HG03175 (cell line): ENCODE measurements around the gene FADS3.

Source experiments
- ATAC-seq: cut with Tn5 transposase; IDR thresholded peaks from one replicate; pipeline ENCODE4 v1.9.1; 2021; ENCODE audit warnings: mild to moderate bottlenecking, moderate library complexity; ENCODE audit not compliant: unreplicated experiment

FADS3 gene, protein sequence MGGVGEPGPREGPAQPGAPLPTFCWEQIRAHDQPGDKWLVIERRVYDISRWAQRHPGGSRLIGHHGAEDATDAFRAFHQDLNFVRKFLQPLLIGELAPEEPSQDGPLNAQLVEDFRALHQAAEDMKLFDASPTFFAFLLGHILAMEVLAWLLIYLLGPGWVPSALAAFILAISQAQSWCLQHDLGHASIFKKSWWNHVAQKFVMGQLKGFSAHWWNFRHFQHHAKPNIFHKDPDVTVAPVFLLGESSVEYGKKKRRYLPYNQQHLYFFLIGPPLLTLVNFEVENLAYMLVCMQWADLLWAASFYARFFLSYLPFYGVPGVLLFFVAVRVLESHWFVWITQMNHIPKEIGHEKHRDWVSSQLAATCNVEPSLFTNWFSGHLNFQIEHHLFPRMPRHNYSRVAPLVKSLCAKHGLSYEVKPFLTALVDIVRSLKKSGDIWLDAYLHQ

DNA sequence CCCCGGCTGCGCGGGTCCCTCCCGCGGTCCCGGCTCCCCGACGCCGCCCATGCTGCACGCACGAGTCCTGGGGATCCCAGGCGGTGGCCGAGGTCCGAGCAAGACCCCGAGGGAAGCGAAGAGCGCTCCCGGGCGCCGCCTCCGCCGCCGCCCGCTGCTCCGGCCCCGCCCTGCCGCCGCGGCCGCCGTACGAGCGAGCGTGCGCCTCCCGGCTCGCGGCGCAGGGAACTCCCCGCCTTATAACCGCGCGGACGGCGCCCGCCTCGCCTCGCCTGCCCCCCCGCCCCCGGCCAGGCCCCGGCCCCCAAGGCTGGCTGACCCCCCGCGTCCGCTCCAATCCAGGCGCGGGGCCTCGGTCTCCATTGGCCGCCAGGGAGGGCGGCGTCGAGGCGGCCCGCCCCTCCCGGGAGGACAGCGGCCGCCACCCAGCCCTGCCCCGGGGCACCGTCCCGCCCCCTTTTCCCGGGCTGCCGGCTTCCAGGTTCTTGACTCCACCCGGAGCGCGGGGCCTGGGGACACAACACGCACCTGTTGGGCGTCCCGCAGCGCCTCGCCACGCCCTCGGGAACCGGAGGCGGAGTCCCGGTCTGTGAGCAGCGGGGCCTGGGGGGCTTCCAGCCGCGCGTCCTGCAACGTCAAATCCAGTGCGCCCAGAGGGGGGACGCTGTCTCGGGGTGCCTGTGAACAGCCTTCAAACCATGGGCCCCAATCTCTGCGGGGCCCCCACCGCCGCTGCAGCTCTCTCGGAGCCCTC is at the start of gene FADS3:
Gene FADS3, minus strand, starts transcription at position 215 of the 754 bp plus-strand sequence. Its CDS starts 164 bp downstream, at position 51.
- ATAC-seq = peak; percentile 50

- no peak for ATAC-seq
Observed at GRCh38 chr11:61940466-61940865, 49.1 kb upstream of the FADS3 start.

DNA sequence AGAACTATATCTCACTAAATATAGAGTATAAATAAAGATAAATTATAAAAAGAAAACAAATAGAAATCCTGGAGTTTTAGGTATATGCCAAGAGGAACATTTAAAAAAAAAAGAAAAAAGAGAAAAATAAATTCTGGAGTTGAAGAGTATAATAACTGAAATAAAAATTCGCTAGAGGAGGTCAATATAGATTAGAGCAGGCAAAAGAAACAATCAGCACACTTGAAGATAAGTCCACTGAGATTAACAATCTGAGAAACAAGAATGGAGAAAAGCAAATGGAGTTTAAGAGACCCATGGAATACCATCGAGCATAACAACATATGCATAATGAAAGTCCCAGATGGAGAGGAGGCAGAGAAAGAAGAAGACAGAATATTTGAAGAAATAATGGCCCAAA is 44.5 kb upstream of the FADS3 start:
- no peak for ATAC-seq

GRCh38 chr11:61930933-61931332 is 39.6 kb upstream of the FADS3 start:
- no peak for ATAC-seq

- ATAC-seq = no peak
Observed at GRCh38 chr11:61928606-61929005, 37.3 kb upstream of the FADS3 start.

DNA sequence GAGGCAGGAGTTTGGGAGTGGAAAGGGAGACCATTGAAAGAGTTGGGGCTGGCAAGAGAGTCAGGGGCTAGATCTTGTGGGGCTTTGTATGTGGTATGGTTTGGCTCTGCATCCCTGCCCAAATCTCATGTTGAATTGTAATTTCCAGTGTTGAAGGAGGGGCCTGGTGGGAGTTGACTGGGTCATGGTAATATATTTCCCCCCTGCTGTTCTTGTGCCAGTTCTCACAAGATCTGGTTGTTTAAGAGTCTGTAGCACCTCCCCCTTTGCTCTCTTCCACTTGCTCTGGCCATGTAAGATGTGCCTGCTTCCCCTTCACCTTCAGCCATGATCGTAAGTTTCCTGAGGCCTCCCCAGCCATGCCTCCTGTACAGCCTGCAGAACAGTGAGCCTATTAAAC is 36.2 kb upstream of the FADS3 start:
- no peak for ATAC-seq

GRCh38 chr11:61926235-61926634 is 34.9 kb upstream of the FADS3 start:
- no peak for ATAC-seq

- no peak for ATAC-seq
Observed at GRCh38 chr11:61925736-61926135, 34.4 kb upstream of the FADS3 start.

GRCh38 chr11:61924064-61924455 is 32.7 kb upstream of the FADS3 start:
- no peak for ATAC-seq

DNA sequence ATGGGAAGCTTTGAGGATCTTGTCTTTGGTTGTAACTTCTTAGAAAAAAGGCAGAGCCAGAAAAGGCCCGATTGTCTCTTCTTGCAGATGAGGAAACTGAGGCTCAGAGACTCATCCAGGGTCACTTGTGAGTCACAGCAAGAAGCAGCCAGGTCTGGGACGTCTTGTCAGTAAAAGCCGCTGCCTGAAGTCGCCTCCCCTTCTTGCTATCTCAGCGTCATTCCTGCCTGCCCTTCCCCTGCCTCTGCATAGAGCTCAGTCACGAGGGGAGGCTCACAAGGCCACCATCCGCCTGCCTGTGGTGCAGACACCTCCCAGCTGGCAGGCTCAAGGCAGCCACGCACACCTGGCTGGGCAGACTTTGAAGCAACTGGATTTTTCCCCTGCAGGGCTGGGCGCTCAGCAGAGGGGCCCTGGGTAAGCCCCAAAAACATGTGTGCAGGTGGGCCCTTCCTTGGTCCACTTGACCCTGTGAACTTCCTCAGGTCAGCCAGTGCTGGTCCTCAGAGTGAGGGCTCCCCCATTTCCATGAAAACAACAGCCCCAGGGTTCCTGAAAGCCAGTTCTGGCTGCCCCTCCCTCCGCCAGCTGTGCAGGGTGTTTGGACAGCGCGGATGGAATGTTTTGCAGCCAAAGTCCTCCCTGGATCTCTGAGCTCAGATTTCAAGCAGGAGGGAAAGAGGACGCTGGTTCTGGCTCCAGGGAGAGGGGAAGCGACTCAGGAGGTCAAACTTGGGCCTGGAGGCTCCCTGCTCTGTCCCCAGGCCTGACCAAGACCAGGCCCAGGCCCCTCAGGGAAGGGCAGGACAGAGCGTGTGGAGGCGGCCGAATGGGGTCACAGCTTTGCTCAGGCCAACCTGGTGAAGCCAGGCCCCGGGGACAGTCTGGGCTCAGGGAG is 32.1 kb upstream of the FADS3 start:
- no peak for ATAC-seq

GRCh38 chr11:61922539-61922938 is 31.2 kb upstream of the FADS3 start:
- no peak for ATAC-seq

- no peak for ATAC-seq
Observed at GRCh38 chr11:61921446-61921845, 30.1 kb upstream of the FADS3 start.

GRCh38 chr11:61919705-61920631 is 28.6 kb upstream of the FADS3 start:
- ATAC-seq = no peak

- ATAC-seq = no peak
Observed at GRCh38 chr11:61918938-61919704, 27.8 kb upstream of the FADS3 start.

DNA sequence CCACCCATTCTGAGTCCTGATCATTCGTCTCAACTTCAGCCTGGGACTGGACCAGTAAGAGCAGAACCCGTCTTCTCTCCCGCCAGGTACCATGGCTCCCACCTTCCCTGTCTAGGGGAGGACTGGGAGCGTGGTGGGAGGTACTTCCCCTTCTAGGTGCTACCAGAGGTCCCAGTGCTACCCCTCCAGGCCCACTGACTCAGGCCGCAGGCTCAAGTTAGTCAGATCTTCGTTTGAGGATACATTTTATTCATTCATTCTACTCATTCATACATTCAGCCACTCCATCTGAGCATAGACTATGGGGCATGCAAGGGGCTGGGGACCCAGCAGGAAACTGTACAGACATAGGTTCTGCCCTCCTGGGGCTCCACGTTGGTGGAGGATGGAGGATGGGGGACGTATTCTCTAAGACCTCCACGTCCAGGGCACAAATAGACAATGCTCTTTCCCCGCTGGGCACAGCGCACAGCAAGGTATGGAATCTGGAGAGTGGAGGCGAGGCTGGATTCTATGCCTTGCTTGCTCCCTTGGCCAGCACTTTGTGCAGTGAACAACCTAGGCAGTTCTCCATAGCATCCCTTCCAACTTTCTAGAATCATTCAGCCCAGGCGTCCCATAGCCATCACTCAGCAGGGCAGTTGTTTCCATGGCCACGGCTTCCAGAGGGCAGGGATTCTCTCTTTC is 27.0 kb upstream of the FADS3 start:
- ATAC-seq = no peak

- no peak for ATAC-seq
Observed at GRCh38 chr11:61917334-61918109, 26.2 kb upstream of the FADS3 start, which contains the start of gene RAB3IL1. RAB3IL1 (minus strand) TSS chr11:61917566; CDS start chr11:61917367, 199 bp downstream.

DNA sequence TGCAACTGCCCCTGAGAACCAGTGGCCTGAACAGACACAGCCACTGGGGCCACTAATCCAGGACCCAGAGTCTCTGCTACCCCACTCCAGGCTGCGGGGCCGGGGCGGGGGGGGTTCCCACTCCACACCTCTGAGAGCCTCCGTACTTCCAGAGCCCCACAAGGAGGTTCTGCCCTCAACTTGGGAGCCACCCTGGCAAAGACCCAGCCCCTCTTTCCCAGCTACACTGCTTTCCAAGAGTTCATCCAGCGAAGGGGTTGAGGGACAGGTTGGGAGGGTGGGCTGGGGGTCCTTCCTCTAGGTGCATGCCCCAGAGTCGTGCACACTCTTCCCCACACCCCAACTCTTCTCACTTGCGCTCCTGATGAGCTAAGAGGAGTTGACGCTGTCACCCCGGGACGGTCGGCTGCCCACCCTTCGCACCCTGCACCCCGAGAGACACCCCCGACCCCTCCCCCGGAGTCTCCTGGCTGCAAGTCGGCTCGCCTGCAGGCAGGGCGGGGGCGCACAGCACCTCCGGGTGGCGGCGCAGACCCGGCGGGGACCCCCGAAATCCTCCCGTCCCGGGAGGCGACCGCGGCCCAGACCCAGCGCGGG is 25.5 kb upstream of the FADS3 start:
- no peak for ATAC-seq
